Activated naive CD4-positive, alpha-beta T cell (primary cell): ENCODE data around the gene LRRC47.

Experiments
- DNase-seq, 4 experiments: peaks; one replicate each; lab custom pipeline; 2025; lab: John Stamatoyannopoulos, UW

The LRRC47 gene

DNA sequence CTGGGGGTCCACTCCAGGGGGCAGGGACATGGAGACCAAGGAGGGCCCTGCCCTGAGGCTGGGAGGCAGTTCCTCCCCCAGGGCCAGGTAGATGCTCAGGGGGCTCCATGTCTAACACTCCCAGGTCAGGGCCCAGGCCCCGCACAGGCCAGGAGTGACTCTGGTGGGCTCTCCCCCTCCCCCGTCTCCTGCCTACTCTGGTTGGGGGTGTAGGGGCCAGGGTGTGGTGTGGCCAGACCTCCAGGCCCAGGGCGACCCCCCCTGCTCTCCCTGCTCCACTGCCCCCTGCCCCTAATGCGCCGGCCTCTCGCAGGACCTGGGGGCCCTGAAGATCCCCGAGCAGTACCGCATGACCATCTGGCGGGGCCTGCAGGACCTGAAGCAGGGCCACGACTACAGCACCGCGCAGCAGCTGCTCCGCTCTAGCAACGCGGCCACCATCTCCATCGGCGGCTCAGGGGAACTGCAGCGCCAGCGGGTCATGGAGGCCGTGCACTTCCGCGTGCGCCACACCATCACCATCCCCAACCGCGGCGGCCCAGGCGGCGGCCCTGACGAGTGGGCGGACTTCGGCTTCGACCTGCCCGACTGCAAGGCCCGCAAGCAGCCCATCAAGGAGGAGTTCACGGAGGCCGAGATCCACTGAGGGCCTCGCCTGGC, 63.7 kb downstream of the LRRC47 start:
- no peak for DNase-seq

DNA sequence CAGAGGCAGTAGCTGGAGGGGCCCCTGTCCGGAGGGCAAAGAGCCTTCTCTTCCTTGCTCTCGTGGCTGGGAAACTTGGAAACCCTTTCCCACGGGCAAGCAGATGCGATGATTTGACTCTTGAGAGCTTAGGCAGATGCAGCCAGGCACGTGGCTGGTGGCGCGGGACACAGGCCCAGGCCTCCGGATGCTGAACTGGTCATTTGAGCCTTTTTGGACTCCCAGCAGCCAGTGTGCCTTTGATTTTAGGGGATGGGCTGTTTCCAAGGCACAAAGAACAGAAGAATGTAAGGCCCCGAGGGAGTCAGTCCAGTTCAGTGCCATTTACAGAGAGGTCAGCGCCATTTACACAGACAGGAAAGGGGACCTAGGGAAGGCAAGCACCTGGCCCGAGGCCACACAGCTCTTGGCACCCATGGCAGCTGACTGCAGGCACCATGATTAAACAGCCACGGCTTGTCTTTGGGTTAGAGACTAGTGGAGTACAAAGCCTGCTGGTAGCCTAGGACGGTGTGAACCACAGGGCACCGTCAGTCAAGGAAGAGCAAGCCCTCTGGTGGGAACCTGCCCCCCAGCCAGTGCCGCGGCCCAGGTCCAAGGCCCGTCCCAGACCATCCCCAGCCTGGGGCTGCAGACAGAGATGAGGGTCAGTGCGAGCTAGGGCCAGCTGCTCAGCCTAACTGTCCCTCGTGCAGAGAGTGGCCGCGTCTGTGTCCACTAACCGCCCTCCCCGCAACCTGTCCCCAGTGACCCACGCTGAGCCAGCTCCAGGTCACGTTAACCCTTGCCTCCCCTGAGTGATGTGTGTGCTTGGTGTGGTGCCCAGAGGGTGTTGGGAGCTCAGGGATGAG, 64.5 kb downstream of the LRRC47 start:
- DNase-seq, result no peak

DNA sequence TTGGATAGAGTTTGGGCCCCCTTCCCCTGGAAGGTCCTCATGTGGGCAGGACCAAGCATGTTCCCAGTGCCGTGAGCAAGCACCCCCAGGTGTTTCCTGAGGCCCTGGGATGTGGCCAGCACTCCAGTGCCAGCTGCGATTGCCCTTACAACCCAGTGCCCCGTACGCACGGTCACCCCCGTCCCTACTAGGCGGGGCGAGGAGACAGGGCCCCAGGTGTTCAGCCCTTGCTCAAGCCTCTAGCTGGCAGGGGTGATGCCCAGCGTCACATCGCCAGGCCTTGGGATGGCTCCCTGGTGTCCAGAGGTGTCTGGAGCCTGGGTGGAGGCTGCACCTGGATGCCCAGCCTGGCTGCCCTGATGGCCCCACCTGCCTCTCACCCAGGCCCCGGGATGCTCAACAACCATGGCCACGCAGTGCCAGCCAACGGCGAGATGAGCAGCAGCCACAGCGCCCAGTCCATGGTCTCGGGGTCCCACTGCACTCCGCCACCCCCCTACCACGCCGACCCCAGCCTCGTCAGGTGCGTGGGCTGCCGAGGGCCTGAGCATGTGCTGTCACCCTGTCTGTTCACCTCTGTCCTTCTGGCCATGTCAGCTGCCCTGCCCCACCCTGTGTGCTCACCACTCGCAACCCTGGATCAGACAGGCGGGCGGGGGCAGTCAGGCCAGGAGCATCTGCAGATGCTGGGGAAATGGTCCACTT, 65.6 kb downstream of the LRRC47 start:
- no peak for DNase-seq

DNA sequence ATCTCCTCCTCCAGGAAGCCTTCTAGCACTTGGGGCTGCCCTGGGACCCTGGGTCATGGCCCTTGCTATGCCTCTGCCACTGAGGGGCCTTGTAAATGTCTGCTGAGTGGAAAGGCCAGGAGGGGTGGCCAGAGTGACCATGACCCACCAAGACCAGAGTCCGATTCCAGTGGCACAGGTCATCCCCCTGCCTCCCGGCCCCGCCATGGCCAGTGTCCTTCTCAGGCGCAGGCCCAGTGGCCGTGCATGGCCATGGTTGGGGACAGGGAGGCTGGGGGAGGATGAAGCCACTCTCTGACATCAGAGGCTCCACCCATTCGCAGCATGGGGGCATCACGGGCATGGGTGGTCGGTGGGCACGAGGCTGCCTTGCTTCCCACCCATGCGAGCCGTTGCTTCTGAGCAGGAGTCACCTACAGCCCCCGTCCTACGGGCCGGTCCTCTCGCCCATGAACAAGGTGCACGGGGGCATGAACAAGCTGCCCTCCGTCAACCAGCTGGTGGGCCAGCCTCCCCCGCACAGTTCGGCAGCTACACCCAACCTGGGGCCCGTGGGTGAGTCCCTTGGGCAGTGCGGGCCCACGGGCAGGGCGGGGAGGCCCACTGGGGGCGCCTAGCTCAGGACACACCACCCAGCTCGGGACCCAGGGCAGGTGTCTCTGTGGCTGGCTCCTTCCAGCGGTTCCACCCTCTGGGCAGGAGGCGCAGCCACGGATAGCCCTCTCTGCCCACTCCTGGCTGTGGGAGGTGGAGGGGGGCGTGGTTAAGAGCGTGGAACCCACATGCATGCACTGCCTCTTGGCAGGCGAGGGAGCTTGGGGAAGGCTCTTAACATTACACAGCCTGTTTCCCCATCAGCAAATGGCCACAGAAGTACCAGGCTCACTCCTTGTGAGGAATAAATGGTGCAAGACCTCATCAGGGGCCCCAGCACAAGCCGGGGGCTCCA, 66.4 kb downstream of the LRRC47 start:
- no peak for DNase-seq
